HG02840 (cell line): ENCODE data around the gene SLX4.

Source experiments
- ATAC-seq: cut with Tn5 transposase; IDR thresholded peaks from one replicate; pipeline ENCODE4 v1.9.1; 2021; ENCODE audit warnings: mild to moderate bottlenecking, moderate library complexity, moderate number of reproducible peaks; ENCODE audit not compliant: unreplicated experiment, low FRiP score

The SLX4 gene

GRCh38 chr16:3561626-3562025, 49.8 kb downstream of the SLX4 start:
- ATAC-seq: no peak

GRCh38 chr16:3554351-3554928, 57.0 kb downstream of the SLX4 start:
- no peak for ATAC-seq

- ATAC-seq: no peak
Observed at GRCh38 chr16:3553138-3553923, 58.1 kb downstream of the SLX4 start.

- no peak for ATAC-seq
Observed at GRCh38 chr16:3550851-3551847, 60.3 kb downstream of the SLX4 start.

GRCh38 chr16:3549906-3550305, 61.5 kb downstream of the SLX4 start:
- no peak for ATAC-seq

- no peak for ATAC-seq
Observed at GRCh38 chr16:3548859-3549258, 62.5 kb downstream of the SLX4 start.

- no peak for ATAC-seq
Observed at GRCh38 chr16:3548445-3548844, 63.0 kb downstream of the SLX4 start.

GRCh38 chr16:3546986-3547682, 64.3 kb downstream of the SLX4 start:
- no peak for ATAC-seq

GRCh38 chr16:3542601-3543373, 68.6 kb downstream of the SLX4 start:
- no peak for ATAC-seq

- ATAC-seq: no peak
Observed at GRCh38 chr16:3541527-3542155, 69.8 kb downstream of the SLX4 start.

GRCh38 chr16:3538222-3538621, 73.2 kb downstream of the SLX4 start:
- no peak for ATAC-seq

- no peak for ATAC-seq
Observed at GRCh38 chr16:3536851-3537250, 74.6 kb downstream of the SLX4 start.

GRCh38 chr16:3536271-3536731, 75.1 kb downstream of the SLX4 start:
- ATAC-seq: no peak

- ATAC-seq: no peak
Observed at GRCh38 chr16:3534126-3534525, 77.3 kb downstream of the SLX4 start.

- ATAC-seq: no peak
Observed at GRCh38 chr16:3532741-3533140, 78.7 kb downstream of the SLX4 start.
